ENCODE data around the gene RYR2.

The RYR2 gene

GRCh38 chr1:237383791-237384190, 341.8 kb downstream of the RYR2 start:
- no peak for DNase-seq

- no peak for DNase-seq
Measured at GRCh38 chr1:237384213-237384612, 342.2 kb downstream of the RYR2 start.

DNA sequence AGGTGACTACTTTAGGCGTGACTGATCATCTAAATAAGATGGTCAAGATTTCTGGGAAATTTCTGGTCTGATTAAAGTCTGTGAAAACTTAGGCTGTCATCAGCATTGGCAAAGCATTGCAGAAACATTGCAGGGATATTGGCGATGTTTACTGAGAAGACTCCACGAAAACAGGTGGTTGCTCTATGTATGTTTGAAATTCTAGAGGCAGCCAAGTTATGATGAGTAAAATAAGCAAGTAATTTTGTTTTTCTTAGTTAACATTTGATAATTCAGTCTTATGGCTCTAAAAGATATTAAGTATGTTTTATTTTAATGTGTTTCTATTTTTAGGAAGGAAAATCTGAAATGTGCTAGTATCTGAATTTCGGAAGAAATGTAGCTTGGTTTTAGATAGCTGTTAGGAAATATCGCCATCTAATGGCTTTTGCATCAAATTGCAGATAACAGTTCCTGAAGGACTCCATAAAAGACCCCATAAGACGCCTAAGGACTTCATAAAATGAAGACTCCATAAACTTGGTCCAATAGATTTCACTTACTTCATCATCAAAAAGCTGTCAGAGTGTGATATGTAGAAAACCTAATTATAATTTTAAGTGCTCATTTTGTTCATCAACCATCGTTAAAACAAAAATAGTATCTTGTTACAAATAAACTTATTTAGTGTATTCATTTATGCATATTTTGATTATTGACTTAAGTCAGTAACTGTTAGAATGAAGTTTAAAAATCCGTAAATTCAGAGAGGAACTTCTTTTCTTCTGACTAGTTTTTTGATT, 344.6 kb downstream of the RYR2 start:
- peak in 1 of 2 experiments; percentile 18 for DNase-seq

- no peak for DNase-seq
Measured at GRCh38 chr1:237387144-237387505, 345.1 kb downstream of the RYR2 start.

- DNase-seq = no peak
Measured at GRCh38 chr1:237390823-237391222, 348.8 kb downstream of the RYR2 start.

DNA sequence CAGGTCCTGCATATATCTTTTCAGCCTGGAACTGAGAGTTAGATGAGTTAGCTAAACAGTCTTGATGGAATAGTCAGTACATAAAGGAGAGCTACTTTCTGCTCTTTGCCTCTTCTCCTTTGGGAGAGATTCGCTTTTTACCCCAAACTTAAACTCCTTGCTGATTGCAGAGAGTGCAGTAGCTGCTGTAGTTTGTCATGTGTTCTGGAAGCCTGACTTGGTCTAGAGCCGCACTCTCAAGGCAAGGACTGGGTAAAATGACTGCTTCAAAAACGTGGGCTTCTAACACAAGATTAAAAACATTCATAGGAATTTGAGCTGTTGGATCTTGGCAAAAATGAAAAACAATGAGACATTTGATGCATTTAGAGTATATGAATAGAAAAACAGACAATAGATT, 351.6 kb downstream of the RYR2 start:
- no peak for DNase-seq

DNA sequence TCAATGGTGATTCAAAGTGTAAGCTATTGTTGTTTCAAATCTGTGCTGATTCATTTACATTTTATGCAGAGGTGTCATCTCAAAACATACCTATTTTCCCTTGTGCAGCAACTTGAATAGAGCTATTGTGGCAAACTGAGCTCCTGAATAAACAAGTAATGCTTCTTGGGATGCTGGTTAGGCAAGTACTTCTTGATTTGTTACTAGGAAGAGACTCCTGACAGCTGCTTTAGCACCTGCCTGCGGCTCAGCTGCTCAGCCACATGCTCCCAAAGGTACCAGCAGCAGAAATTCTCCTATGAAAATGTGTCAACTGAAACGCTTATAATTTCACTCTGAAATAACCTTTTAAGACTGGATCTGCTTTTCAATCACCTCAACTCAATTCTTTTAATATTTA, 352.3 kb downstream of the RYR2 start:
- no peak for DNase-seq

- no peak for DNase-seq
Measured at GRCh38 chr1:237396426-237396825, 354.4 kb downstream of the RYR2 start.

DNA sequence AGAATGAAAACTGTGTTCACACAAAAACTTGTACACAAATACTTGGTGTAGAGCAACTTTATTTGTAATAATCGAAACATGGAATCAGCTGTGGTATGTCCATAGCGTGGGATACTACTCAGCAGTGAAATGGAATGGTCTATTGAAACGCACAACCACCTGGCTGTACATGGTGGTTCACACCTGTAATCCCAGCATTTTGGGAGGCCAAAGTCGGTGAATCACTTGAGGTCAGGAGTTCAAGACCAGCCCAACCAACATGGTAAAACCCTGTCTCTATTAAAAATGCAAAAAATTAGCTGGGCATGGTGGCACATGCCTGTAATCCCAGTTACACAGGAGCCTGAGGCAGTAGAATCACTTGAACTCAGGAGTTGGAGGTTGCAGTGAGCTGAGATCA, 356.8 kb downstream of the RYR2 start:
- no peak for DNase-seq

DNA sequence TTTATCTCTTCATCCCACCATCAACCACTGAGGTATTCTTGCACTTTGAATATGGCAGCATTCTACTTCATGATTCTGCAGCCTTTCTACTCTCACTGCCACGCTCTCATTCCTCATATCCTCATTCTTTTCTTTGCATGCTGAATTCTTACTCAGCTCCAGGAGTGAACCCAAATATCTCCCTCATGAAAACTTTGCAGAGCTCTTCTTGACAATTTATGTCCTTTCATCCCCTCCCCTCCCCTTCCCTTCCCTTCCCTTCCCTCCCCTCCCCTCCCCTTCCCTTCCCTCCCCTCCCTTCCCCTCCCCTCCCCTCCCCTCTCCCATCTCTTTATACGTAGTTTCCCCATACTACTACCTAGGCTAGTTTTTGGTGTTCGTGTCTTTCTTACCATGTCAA, 363.9 kb downstream of the RYR2 start:
- no peak for DNase-seq

DNA sequence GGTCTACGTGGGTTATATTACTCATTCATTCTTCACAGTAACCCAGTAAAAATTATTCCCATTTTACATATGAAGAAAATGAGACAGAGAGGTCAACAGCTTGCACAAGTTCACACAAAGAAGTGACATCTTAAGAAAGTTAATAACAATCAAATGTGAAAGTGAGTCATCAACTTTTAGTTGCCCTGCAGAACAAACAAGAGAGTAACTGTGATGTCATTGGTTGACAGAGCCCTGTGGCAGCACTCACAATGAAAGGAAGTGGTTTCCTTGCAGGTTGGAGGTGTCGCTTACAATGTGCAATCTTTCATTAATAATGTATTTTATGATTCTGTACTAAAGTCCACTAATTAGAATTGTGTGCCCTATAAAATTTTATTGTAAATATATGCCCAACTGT, 369.6 kb downstream of the RYR2 start:
- no peak for DNase-seq

DNA sequence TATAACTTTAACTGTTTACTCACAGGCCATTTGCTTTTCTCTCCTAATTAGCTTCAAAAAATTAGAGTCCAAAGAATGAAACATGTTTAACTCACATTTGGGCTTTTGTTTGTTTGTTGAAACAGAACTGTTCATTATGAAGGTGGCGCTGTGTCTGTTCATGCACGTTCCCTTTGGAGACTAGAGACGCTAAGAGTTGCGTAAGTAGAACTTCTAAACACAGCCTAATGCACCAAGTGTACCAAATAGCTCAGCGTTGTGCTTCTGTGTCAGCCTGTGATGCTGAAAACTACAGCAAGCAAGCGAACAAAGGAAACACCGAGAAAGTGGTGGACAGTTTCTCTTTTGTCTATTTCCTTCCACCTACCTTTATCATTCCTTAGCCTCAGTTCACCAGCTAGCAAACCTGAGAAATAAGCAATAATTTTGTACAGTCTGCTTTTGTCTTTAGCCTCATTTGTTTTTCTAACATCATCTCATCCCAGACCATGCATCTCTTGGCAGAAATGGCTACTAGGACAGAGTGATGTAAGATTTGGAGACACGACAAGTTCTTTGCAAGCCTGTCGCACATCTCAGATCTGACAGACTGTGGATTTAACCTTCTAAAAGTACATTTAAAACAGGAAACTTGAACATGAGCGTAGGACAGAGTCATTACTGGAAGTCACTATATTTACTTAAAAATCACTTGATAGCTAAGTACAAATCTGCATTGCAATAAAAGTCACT, 375.1 kb downstream of the RYR2 start:
- DNase-seq = no peak

DNA sequence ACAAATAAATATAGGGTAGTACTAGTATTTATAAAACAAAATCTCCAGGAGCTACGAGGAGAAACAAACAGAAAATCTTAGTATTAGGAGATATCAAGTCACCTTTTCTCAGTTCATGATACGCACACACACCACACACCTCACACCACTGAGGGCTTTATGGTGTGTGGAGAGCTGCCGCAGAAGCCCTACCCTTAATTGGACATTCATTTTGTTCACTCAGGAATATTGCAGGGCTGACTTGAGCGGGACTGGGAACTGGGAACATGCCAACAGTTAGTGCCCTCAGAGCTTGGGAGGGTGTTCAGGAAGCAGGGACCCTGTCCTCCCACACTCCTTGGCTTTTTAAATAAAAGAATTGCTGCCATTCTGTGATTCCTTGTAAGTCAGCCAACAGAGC, 386.8 kb downstream of the RYR2 start:
- DNase-seq = no peak

DNA sequence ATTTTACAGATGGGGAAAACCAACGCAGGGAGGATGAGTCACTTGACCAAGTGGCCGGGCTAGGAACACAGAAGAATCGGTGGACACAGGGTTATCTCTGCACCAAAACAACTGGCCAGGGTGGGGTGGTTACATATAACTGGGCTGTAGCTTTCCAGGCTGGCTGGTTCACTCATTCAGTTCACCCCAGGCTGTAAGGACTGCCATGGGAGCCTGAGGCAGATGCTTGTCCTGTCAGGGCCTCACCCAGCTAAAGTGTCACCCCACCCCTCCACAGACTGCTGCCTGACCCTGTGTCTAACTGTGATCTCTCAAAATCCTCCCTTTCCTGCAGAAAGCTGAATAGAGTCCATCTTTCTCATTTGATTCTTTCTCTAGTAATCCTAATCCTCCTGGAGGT, 387.3 kb downstream of the RYR2 start:
- no peak for DNase-seq

GRCh38 chr1:237431448-237431847, 389.5 kb downstream of the RYR2 start:
- no peak for DNase-seq

DNA sequence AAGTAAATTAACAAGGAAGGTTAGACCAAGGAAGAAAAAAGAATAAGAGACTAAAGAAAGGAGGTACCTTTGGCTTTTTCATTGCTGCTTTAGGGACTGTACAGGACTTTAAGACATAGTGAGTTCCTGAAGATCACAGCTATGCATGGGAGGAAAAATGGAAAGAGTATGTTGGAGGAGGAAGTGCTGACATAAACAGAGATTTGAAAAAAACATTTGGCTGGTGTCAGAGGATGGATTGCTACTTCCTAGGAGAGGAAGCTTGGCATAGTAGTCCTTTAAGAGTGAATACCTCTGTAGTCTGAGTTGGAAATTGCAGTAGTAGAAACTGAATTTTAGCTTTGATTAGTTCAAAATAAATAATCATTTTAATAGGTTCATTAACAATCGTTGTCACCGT, 398.4 kb downstream of the RYR2 start:
- DNase-seq = no peak

GRCh38 chr1:237444120-237444790, 402.3 kb downstream of the RYR2 start:
- DNase-seq = no peak

DNA sequence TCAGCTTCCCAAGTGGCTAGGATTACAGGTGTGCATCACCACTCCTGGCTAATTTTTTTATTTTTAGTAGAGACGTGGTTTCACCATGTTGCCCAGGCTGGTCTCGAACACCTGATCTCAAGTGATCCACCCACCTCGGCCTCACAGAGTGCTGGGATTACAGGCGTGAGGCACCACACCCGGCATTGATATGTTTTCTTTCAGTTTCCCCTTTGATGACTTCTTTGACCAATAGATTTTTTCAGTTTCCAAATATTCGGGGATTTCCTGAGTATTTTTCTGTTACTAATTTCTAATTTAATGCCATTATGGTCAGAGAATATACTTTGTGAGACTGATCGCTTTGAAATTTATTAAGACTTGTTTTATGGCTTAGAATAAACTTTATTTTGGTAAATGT, 406.1 kb downstream of the RYR2 start:
- DNase-seq = no peak

GRCh38 chr1:237457573-237457972, 415.6 kb downstream of the RYR2 start:
- no peak for DNase-seq

DNA sequence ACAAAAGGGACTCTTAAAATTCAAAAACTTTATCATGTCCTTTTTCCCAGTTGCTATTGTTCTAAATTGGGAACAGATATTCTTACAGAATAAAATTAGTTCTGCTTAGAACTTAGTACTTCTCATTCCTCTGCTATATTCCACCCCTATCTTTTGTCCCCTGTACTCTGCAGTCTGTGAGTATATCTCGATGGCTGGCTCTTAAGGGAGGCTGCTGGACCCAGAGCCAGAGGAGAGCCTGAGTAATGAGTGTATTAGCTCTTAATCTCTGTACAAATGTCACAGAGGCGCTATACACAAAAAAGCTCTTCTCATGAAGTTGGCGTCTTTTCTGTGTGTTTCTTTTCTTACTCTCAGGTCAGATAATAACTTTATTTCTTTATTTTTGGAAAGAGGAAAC, 425.3 kb downstream of the RYR2 start:
- DNase-seq = no peak

DNA sequence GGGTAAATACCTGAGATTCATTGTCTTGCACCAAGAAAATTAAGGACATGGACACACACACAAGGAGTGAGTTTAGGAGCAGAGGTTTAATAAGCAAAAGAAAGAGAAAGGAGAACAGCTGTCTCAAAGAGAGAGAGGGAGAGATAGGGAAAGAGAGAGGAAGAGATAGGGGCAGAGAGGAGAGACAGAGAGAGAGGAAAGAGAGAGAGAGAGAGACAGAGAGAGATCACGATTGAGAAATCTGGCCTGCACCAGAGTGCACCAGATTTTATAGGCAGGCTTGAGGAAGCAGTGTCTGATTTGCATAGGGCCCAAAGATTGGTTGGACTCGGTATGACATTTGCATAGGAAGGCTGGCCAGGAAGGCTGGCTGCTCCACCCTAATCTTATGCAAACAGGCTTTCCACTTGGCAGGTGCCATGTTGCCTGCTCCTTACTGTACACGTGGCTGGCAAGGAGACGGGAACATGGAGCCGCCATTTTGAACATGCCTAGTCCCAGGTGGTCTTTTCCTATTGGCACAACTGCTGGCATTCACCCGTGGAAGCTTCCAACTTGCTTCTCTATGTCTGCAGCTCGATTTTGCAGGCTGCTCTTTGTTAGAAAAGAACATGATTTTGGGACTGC, 428.8 kb downstream of the RYR2 start:
- no peak for DNase-seq

DNA sequence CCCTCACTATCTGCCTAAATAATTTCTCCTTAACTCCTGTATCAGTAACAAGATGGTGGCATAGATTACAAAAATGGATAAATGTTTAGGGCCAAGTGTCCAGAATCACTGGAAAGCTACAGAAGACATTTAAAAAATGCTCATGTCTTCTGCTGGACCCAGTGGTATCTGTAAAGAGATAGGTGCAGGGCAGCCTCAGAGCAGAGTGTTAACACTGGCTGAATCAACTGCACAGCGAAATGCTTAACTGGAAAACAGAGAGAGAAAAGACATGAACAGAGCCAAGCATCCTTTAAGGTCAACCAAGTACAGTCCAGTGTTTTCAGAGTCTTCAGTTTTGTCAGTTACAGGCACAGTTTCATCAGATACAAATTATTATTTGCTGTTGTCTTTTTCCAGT, 429.4 kb downstream of the RYR2 start:
- DNase-seq = no peak

DNA sequence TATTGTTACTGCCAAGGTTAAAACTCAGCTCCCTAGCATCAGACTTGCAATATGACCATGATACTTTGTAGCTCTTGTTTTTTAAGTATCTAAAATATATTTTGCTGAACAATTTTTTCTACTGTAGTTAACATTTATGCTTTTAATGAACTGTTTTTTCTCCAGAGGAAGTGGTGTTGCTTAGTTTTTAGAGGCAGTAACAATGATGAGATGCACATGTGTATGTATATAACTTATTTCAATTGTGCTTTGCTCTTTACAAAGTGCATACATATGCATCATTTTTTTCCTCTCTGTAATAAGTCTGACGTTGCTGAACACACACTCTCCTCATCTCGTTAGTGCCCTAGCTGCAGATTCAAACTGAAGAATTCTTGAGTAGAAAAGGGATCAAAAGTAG, 430.0 kb downstream of the RYR2 start:
- DNase-seq = no peak

DNA sequence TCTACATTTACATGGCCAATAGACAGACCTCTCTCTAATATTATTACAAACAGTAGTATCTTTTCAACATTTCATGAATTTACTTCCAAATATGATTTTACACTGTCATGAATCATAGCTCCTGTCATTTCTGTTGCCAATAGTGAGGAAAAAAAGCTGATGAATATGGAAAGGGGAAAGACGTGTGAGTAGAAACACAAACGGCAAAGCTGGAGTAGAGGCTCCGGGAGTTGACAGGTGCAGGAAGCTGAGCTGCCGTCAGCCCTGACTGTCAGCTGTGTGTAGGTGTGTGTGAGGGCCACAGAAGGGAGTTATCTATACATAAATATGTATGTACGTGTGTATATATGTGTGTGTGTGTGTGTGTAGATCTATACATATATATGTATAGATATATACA, 431.9 kb downstream of the RYR2 start:
- no peak for DNase-seq

Data from SW 1271 (cell line).